ENCODE data around the gene BLOC1S3.
A peak's percentile ranks its signal among the peaks of the same experiment; 100 is the strongest.

Gene BLOC1S3

DNA sequence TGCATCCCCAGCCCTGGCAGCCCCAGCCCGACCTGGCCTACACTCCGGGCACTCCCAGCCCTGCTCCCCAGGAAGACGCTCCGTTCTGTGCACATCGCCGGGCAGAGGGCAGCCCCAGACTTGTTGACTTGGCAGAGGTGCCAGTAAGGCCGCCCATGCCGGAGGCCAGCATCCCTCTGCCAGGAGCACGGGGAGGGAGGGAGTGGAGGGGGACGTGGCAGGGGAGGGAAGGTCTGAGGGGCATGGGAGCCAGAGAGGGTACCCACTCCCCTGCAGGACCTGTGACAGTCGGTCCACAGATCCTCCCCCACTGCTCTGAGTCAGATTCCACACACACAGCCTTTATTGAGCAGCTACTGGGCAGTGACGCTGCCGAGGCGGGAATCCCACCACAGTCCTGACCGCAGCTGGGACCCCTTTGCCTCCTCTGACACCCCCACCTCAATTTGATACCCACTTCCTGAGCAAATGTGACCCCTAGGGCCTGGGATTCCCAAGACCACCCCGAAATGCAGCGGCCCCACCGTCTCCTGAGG, 15.9 kb upstream of the BLOC1S3 start:
- DNase-seq: no peak

DNA sequence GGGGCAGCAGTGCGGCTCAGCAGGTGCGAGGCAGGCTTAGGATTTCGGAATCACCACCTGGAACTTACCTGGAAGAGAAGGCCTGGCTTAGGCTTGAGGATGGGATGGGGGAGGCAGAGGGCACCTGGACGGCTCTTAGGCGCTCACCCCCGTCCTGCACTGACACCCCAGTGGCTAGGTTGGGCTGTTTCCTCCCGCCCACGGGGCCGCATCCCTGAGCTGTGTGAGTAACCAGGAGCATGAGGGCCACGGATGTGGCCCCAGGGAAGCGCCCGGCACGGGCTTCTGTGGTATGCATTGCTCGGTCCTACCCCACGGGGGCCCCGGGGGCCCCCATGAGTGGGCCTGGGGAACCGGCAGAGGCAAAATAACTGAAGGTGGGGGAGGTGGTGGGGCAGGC, 15.4 kb upstream of the BLOC1S3 start:
- no peak for DNase-seq

DNA sequence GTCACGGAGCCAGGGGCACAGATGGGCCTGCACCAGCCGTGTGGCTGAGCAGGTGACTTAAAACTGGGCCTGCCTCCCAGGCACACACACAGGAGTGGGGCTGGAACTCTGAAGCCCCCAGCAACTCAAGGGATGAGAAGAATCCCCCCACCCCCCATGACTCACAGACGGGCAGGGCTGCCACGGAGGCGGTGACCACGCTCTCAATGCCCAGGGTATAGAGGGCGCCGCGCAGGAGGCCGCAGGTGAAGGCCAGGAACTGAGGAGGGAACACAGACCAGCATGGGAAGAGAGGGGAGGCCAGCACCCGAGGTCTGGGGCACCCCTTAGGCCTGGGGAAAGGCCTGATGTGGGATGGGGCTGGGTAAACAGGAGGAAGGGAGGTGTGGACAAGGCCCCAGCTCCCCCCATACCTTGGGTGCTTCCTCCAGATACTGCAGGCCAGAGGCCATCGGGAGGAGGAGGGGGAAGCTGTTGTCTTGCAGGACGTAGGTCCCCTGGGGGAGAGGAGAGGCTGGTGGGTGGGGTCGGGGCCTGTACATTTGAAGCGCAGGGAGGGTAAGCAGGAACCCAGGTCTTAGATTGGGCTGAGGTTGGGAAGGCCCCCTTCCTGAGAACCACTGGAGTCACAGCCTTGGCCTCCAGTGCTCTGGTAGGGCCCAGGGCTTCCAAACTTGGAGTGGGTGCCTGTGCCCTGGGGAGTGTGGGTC, 14.7 kb upstream of the BLOC1S3 start:
- no peak for DNase-seq

DNA sequence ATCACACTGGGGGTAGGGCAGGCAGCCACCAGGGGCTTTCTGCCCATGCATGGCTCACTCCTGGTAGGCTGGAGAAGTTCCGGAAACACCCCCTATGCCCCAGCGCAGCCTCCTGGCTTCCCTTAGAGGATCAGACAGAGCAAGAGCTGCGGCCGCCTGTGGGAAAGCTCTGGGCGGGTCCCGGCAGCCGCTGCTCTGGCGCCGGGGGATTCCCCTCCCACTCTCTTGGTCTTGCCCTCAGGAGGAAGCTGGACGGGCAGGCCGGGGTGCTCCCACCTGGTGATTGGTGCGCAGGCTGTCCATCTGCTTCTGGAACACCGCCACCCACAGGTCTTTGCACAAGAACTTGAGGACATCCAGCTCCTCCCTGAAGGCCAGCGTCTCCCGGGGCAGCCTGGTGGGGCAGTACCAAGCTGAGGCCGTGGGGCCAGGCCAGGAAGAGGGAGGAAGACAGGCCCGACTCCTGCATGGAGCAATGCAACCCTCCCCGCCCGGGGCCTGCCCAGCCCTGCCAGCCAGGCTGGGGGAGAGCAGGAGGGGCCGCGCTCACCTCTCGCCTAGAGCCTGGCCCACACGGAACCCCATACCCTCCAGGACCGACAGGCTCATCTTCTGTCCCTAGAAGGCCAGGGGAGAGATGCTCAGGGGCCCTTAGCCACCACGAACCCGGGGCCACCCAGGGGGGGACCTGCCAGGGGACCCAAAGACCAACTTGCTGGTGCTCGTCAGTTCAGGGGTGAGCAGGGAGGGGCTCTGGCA, 13.8 kb upstream of the BLOC1S3 start:
- no peak for DNase-seq

DNA sequence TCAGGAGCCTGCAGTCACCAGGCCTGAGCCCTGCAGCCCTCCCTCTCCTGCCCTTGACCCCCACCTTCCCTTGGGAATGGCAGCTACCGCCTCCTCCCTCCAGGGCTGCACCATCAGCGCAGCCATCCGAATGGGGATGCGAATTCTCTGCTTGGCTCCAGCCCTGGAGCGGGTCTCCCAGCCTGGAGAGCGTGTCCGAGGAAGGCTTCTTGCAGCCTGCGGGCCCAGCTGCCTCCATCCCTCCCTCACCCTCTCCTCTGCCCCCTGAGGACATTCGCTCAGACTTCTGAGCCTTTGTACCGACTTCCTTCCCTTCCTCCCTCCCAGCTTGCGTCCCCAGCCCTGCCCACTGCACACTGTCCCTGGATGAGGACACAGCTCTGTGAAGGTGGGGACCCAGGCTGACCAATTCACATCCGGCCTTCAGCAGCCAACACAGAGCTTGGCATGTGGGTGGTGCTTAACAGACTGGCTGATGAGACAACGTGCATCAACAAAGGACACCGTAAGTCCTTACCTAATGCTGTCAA, 11.8 kb upstream of the BLOC1S3 start:
- DNase-seq: no peak

DNA sequence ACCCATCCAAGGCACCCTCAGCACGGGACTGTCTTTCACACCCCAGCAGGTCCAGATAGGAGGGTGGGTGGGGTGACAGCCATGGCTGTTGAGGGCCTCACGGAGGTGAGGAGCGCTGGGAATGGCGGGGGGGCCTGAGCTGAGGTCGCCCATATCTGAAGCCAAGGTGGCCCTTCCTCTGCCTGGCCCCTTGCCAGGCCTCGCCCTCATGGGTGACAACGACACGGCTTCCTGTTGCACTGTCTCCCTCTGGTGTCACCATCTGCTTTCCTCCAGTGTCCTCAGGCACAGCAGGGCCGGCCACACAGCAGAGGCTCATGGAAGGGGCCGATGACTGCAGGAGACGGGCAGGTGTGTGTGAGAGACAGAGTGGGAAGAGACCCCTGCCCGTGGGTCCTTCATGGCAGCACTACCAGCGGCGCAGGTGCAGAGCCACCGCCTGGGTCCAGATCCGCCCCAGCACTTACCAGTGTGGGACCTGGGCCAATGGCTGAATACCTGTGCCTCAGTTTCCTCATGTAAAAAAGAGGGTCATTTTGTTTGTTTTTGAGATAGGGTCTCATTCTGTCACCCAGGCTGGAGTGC, 9.7 kb upstream of the BLOC1S3 start:
- no peak for DNase-seq

- no peak for DNase-seq
These were observed 9.0 kb upstream of the BLOC1S3 start for GRCh38 chr19:45169602-45170001.

GRCh38 chr19:45170146-45171106, 8.2 kb upstream of the BLOC1S3 start:
- no peak for DNase-seq

GRCh38 chr19:45171211-45171623, 7.4 kb upstream of the BLOC1S3 start:
- no peak for DNase-seq

DNA sequence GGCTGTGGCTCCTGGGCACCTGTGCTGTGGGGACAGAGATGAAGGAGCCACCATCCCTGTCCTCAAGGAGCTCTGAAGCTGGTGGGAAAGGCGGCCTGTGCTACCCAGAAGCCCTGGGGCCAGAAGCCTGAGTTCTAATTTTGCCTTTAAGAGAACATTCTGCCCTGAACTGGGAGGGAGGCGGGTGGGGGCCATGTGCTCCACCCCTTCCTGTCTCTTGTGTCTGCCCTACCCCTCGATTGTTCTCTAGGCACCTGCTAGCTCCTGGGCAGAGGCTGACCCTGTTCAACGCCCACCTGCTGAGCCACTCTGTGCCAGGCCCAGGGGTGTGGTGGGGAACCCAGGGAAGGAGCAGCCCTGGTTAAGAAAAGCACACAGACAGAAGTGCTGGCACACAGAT, 6.4 kb upstream of the BLOC1S3 start:
- DNase-seq: no peak

DNA sequence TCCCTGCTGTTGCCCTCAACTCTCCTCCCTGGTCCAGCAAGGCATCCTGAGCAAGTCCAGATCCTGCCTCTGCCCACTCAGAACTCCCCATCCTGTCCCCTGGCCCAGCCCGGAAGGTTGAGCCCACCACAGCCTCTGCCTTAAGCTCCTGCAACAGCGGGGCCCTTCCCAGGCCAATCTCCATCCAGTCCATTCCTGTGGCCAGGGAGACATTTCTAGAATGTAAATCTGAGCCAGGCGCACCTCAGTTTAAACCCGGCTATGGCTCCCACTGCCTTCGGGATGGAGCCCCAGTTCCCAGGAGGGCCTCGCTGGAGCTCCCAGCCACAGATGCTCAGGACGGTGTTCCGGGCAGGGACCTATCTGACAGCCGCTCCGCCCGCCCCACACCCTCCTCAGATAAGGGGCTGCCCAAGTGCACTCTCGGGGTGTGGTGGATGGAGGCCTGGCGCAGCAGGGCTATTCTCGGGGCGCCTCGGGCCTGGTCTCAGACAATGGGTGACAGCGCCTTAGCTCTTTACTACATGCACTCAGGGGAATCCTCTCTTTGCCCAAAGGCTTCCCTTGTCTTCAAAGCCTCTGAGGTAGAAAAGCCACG, 5.9 kb upstream of the BLOC1S3 start:
- no peak for DNase-seq

DNA sequence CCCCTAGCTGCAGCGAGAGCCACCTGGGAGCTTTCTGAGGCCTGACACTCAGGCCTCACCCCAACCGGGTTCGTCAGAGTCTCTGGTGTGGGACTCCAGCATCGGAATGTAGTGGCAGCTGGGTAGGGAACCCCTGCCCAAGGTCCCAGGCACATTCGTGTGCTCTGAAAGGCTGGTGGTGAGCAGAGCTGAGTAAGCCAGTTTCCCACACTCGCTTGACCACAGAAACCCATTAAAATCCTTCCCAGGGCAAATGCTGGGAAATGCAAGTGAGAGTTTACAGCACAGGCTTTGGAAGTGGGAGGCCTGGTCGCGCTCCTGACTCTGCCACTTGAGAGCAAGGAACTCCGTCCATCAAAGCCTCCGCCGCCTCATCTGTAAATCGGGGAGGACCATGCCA, 4.8 kb upstream of the BLOC1S3 start:
- no peak for DNase-seq

DNA sequence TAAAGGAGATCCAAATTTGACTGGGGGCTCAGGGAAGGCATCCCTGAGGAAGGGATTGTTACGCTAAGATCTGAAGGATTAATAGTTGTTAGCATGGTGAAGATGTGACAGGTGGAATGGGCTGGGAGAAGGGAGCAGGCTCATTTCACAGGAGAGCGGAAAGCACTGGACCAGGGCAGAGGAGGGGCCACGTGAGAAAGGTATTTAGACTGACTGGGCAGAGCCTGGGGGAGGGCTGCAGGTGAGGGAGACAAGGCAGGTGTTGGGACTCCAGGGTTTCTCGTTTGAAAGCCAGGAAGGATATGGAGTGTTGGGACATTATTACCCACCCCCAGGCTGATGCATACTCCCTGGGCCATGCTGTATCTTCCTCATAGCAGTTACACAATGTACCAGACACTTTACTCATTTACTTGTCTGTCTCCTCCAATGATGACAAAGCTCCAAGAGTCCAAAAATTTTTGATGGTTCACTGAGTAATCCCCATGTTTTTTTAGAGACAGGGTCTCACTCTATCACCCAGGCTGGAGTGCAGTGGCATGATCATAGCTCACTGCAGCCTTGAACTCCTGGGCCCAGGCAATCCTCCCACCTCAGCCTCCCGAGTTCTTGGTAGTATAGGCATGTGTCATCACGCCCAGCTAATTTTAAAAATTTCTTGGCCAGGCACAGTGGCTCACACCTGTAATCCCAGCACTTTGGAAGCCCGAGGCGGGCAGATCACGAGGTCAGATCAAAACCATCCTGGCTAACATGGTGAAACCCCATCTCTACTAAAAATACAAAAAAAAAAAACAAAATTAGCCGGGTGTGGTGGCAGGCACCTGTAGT, 2.9 kb upstream of the BLOC1S3 start:
- peak; percentile 29 for DNase-seq

- DNase-seq: peak; percentile 35
These were observed 745 bp upstream of the BLOC1S3 start, which contains the start of gene TRAPPC6A for GRCh38 chr19:45177817-45178261. TSS of gene TRAPPC6A (minus strand) at chr19:45178237. CDS start at chr19:45178218, 19 bp downstream.

DNA sequence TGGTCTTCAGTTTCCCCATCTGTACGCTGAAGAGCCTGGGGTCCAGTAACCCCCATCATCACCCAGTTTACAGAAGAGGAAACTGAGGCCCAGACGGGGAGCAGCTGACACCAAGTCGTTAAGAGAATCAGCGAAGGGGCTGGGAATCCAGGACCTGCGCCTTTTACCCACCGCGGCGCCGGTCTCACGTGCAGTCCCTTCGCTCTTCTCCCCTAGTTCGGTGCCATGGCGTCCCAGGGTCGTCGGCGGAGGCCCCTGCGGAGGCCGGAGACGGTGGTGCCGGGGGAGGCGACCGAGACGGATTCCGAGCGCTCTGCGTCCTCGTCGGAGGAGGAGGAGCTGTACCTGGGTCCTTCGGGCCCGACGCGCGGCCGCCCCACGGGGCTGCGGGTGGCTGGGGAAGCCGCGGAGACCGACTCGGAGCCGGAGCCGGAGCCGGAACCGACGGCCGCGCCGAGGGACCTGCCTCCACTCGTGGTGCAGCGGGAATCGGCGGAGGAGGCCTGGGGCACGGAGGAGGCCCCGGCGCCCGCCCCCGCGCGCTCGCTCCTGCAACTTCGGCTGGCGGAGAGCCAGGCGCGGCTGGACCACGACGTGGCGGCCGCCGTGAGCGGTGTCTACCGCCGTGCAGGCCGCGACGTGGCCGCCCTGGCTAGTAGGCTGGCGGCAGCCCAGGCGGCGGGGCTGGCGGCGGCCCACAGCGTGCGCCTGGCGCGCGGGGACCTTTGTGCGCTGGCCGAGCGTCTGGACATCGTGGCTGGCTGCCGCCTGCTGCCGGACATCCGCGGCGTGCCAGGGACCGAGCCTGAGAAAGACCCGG, 698 bp downstream of the BLOC1S3 start:
- DNase-seq: no peak

GRCh38 chr19:45179892-45180370, 1.3 kb downstream of the BLOC1S3 start:
- DNase-seq: no peak

DNA sequence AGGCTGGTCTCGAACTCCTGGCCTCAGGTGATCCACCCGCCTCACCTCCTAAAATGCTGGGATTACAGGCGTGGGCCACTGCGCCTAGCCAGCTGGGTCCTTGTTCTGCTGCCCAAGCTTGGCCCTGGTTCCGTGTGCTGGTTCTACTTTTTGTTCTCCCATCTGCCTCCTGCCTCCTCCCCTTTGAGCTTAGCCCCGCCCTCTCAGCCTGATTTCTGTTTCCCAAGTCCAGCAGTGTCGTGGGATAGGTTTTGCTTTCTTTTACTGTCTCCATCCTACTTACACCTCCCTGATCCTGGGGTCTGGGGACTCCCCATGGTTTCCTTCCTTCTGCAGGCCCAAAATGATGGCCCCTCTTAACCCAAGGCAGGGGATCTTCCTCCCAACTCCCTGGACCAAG, 2.4 kb downstream of the BLOC1S3 start:
- DNase-seq: no peak

DNA sequence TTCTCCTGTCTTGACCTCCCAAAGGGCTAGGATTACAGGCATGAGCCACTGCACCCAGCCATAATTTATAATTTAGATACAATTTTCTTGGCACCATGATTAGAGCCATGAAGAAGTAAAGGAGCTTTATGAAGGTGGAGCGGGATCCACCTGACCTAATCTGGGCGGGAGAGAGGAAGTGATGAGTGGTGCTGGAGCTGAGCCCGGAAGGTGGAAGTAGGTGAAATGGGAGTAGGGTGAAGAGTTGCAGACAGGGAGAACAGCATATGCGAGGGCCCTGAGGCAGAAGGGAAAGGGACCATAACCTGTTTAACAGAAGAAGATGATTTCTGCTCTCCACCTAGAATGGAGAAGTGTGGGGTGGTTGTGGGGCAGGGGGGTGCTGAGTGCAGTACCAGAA, 4.2 kb downstream of the BLOC1S3 start:
- no peak for DNase-seq

DNA sequence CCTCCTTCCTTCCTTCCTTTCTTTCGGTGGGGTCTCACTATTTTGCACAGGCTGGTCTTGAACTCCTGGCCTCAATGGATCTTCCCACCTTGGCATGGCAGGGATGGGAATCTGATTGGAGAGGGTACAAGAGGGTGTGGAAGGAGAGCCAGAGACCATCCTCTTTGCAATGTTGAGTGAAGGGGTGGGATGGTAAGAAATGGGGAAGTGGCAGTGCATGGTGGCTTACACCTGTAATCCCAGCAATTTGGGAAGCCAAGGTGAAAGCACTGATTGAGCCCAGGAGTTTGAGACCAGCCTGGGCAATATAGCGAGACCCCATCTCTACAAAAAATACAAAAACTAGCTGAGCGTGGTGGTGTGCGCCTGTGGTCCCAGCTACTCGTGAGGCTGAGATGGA, 5.5 kb downstream of the BLOC1S3 start:
- no peak for DNase-seq

Data from DMS79 (cell line).